ENCODE results near the gene ZNF800. TPM values are rescaled to one million over a fixed set of nuclear protein-coding genes. Genes with fewer than 3 reads are reported as not detected.

The ZNF800 gene
- polyA plus RNA-seq, 1 of the 3 experiments (the other 2 are of a cell fraction) = 9.2 TPM

DNA sequence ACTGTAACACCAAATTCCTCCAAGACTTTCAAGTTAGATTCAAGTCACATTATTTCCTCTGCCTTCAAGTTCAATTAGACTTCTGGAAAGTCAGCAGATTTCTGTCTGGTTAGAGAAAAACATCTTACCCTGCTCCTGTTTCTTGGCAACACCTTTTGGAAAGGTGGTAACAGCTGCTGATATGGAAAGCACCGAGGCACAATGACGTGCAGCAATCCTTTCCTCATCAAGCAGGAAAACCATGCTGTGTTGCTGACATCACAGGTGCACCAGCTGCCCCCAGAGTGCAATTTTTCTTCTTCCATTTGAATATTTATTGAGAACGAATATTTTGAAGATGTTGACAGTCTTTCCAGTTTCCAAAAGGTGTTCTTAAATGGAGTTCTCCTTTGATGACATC is 41.9 kb downstream of the ZNF800 start:
- Histone ChIP-seq H3K27ac (ENCODE audit: low read depth in 2 of 2, low read length in 1 of 2) (no peak overlapping the region), H3K79me2 (ENCODE audit: insufficient read depth) (no peaks in the 10 kb centered on the region), H2AFZ (ENCODE audit: low read depth) (no peak overlapping the region), H3K9me2 (no peaks in the 10 kb centered on the region), H3K27me3 (ENCODE audit: insufficient read depth) (no peaks in the 10 kb centered on the region), H3K9me3 (no peaks in the 10 kb centered on the region), H3K4me2 (no peak overlapping the region), H3F3A (replicated peaks; ENCODE audit: insufficient read depth) (peaks cover 16% of the 10 kb centered on the region), H4K20me1 (ENCODE audit: insufficient read depth) (no peaks in the 10 kb centered on the region), H3K4me3 (ENCODE audit: low read depth in 2 of 2, low read length in 1 of 2) (no peak overlapping the region), H3K4me1 (ENCODE audit: control insufficient read depth in 1 of 2, insufficient read depth in 2 of 2, low read depth in 1 of 2, low read length in 1 of 2) (peaks cover 0 to 9% of the 10 kb centered on the region in 2 experiments; a peak in 2 of 4 replicates), H3K9ac (no peak overlapping the region), H3K36me3 (replicated peaks in 1 of 2; ENCODE audit: control insufficient read depth in 1 of 2, insufficient read depth in 2 of 2, low read length in 1 of 2) (peaks cover 25 to 64% of the 10 kb centered on the region in 2 experiments)
- ChIA-PET CTCF (no interaction called here), POLR2A (interaction anchor here (0.6 kb wide), 1 partner anchor 484 kb away, joined by 3 read pairs; no protein-coding TSS in a partner anchor)
- whole genome bisulfite sequencing (ENCODE audit: low lambda C conversion rate) = 100% methylated on average over 3 of the region's 3 CpGs
- no peak for DNase-seq
- TF ChIP-seq, protein P1, sequence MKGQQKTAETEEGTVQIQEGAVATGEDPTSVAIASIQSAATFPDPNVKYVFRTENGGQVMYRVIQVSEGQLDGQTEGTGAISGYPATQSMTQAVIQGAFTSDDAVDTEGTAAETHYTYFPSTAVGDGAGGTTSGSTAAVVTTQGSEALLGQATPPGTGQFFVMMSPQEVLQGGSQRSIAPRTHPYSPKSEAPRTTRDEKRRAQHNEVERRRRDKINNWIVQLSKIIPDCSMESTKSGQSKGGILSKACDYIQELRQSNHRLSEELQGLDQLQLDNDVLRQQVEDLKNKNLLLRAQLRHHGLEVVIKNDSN (IDR thresholded peaks at IDR 0.05; ENCODE audit: borderline replicate concordance, low read depth) = no peak
- TF ChIP-seq NFIC (IDR thresholded peaks at IDR 0.05; ENCODE audit: borderline replicate concordance) = no peak
- TF ChIP-seq JUND (IDR thresholded peaks at IDR 0.05) = no peak
- TF ChIP-seq TEAD4 (IDR thresholded peaks at IDR 0.05; ENCODE audit: borderline replicate concordance, insufficient read depth) = no peak
- TF ChIP-seq RFX5 (IDR thresholded peaks at IDR 0.05; ENCODE audit: low read length) = no peak
- TF ChIP-seq PBX3 (IDR thresholded peaks at IDR 0.05) = no peak
- TF ChIP-seq RCOR1 (IDR thresholded peaks at IDR 0.05; ENCODE audit: low read length) = no peak
- TF ChIP-seq SIN3A (IDR thresholded peaks at IDR 0.05; ENCODE audit: borderline replicate concordance, low read depth, low read length) = no peak

- Histone ChIP-seq H3K4me1 (ENCODE audit: control insufficient read depth in 1 of 2, insufficient read depth in 2 of 2, low read depth in 1 of 2, low read length in 1 of 2) (peaks cover 0 to 9% of the 10 kb centered on the region in 2 experiments; a peak in 2 of 4 replicates), H3K9me2 (no peaks in the 10 kb centered on the region), H3F3A (replicated peaks; ENCODE audit: insufficient read depth) (peaks cover 16% of the 10 kb centered on the region), H3K27ac (ENCODE audit: low read depth in 2 of 2, low read length in 1 of 2) (no peak overlapping the region), H3K79me2 (ENCODE audit: insufficient read depth) (no peaks in the 10 kb centered on the region), H3K36me3 (replicated peaks in 1 of 2; ENCODE audit: control insufficient read depth in 1 of 2, insufficient read depth in 2 of 2, low read length in 1 of 2) (peaks cover 19 to 57% of the 10 kb centered on the region in 2 experiments), H3K4me3 (ENCODE audit: low read depth in 2 of 2, low read length in 1 of 2) (no peak overlapping the region), H3K9ac (no peak overlapping the region), H3K9me3 (no peaks in the 10 kb centered on the region), H2AFZ (ENCODE audit: low read depth) (no peak overlapping the region), H4K20me1 (ENCODE audit: insufficient read depth) (no peaks in the 10 kb centered on the region), H3K4me2 (no peak overlapping the region), H3K27me3 (ENCODE audit: insufficient read depth) (no peaks in the 10 kb centered on the region)
- ChIA-PET CTCF (interaction anchor here (1.7 to 3.6 kb wide), 6 partner anchors 10 to 238 kb away, joined by 4 to 36 read pairs (median 20); partner anchors contain the start of gene ARF5), POLR2A (no interaction called here)
- 87% methylated on average over 7 of the region's 7 CpGs for WGBS (ENCODE audit: low lambda C conversion rate)
- no peak for DNase-seq
- no peak for TF ChIP-seq NFIC (IDR thresholded peaks at IDR 0.05; ENCODE audit: borderline replicate concordance)
- no peak for TF ChIP-seq MEF2A (IDR thresholded peaks at IDR 0.05; ENCODE audit: borderline replicate concordance, low read depth)
- no peak for TF ChIP-seq EZH2phosphoT487 (IDR thresholded peaks at IDR 0.05; ENCODE audit: borderline replicate concordance, low read depth)
- no peak for TF ChIP-seq POLR2AphosphoS5 (IDR thresholded peaks at IDR 0.05; ENCODE audit: low read depth, low read length)
- no peak for TF ChIP-seq TEAD4 (IDR thresholded peaks at IDR 0.05; ENCODE audit: borderline replicate concordance, insufficient read depth)
- TF ChIP-seq CTCF (IDR thresholded peaks at IDR 0.05) = no peak
- TF ChIP-seq FOXM1 (IDR thresholded peaks at IDR 0.05; ENCODE audit: low read depth) = no peak
These were observed 42.6 kb downstream of the ZNF800 start for GRCh38 chr7:127349881-127350280.
